HepG2 (cell line): ENCODE data around the gene INO80C. TPM values are rescaled to one million over a fixed set of nuclear protein-coding genes. Genes with fewer than 3 reads are reported as not detected.

Experiments used
- ATAC-seq: fragments of 200-7000 bp; cut with Tn5 transposase; 3 replicates; pipeline ENCODE4 v1.9.1; 2020; ENCODE audit warnings: mild to moderate bottlenecking, moderate library complexity
- BruUV-seq: library from RNA; stranded (reverse); fragments of 400-500 nt; replicated peaks from 2 replicates; lab custom pipeline; 2021; lab: Mats Ljungman, UMichigan
- CTCF ChIA-PET: fragments of 300-600 bp; formaldehyde crosslinking; extraction: SDS; loops from one replicate; lab custom pipeline; 2021; ENCODE audit warnings: low total read pairs, inconsistent platforms, low intra/inter-chr PET ratio; lab: Yijun Ruan, JAX
- POLR2A ChIA-PET: fragments of 350-600 bp; sonication (Branson Sonifier 250); formaldehyde crosslinking; loops from one replicate; lab custom pipeline; 2020; ENCODE audit warnings: antibody characterized with exemption, inconsistent platforms; lab: Yijun Ruan, JAX
- DNase-seq: peaks from one replicate; pipeline ENCODE4 v3.0.0-alpha.2; 2015; ENCODE audit warnings: low spot score
- FAIRE-seq: peaks from 3 replicates; lab custom pipeline; 2011; peaks lifted over from hg19 to GRCh38; lab: Jason Lieb, UNC
- H2AFZ ChIP-seq: one replicate; pipeline ENCODE4 v1.6.1; 2011; ENCODE audit warnings: low read length, inconsistent platforms
- H3K27ac ChIP-seq: fragments of 300-600 bp; 3 replicates; pipeline ENCODE4 v1.8.0; 2011; ENCODE audit warnings: mixed run types, mild to moderate bottlenecking, mixed read lengths, low read length, inconsistent platforms; ENCODE audit not compliant: insufficient read depth; ENCODE audit errors: extremely low read length
- H3K27me3 ChIP-seq, 2 experiments: fragments of 200-600 bp in 1 of 2; 2 replicates in 1 of 2; 3 replicates in 1 of 2; pipeline versions ENCODE4 v1.6.0 to v1.8.0; 2011; ENCODE audit warnings: low read length in 2 of 2, mild to moderate bottlenecking in 2 of 2, moderate library complexity in 2 of 2, inconsistent platforms in 1 of 2; ENCODE audit not compliant: insufficient read depth in 2 of 2, control insufficient read depth in 1 of 2
- H3K36me3 ChIP-seq, 2 experiments: fragments of 200-600 bp in 1 of 2; replicated peaks in 1 of 2; 2 replicates in 1 of 2; 3 replicates in 1 of 2; pipeline versions ENCODE4 v1.5.1 to v1.8.0; 2011; ENCODE audit warnings: low read length in 2 of 2, inconsistent platforms in 1 of 2; ENCODE audit not compliant: insufficient read depth in 2 of 2, control insufficient read depth in 1 of 2
- H3K4me1 ChIP-seq: 2 replicates; pipeline ENCODE4 v1.5.1; 2012; ENCODE audit warnings: low read length, inconsistent platforms; ENCODE audit not compliant: insufficient read depth
- H3K4me2 ChIP-seq: 2 replicates; pipeline ENCODE4 v1.6.0; 2011; ENCODE audit warnings: low read depth, low read length, inconsistent platforms
- H3K4me3 ChIP-seq, 3 experiments: fragments of 200-600 bp in 1 of 3; sonication (generic), shearing (Covaris generic) in 1 of 3; replicated peaks in 1 of 3; 2 replicates each; pipeline ENCODE4 v1.5.1; 2011 to 2016; ENCODE audit warnings: low read length in 3 of 3, inconsistent platforms in 2 of 3, low read depth in 2 of 3, mild to moderate bottlenecking in 2 of 3, control low read depth in 1 of 3, mixed read lengths in 1 of 3; ENCODE audit not compliant: insufficient read depth in 1 of 3
- H3K79me2 ChIP-seq: one replicate; pipeline ENCODE4 v1.6.1; 2011; ENCODE audit warnings: low read length, inconsistent platforms; ENCODE audit not compliant: insufficient read depth
- H3K9ac ChIP-seq: 2 replicates; pipeline ENCODE4 v1.6.0; 2011; ENCODE audit warnings: mild to moderate bottlenecking, low read depth, low read length, inconsistent platforms; ENCODE audit not compliant: insufficient read depth
- H3K9me3 ChIP-seq: 2 replicates; pipeline ENCODE4 v1.5.1; 2012; ENCODE audit warnings: mild to moderate bottlenecking, low read length
- H4K20me1 ChIP-seq: 2 replicates; pipeline ENCODE4 v1.6.0; 2011; ENCODE audit warnings: inconsistent platforms, mild to moderate bottlenecking, low read length, moderate library complexity; ENCODE audit not compliant: insufficient read depth
- GMEB1 ChIP-seq: sonication (generic); formaldehyde crosslinking; IDR thresholded peaks from 2 replicates; pipeline ENCODE4 v1.5.1; 2020; ENCODE audit warnings: missing genetic modification reagents, mild to moderate bottlenecking, borderline replicate concordance
- NFKB2 ChIP-seq: sonication (generic); formaldehyde crosslinking; IDR thresholded peaks from 2 replicates; pipeline ENCODE4 v1.4.0; 2020; ENCODE audit warnings: missing genetic modification reagents, borderline replicate concordance
- NR3C1 ChIP-seq: sonication (generic); formaldehyde crosslinking; IDR thresholded peaks from 2 replicates; pipeline ENCODE4 v1.4.0; 2020; ENCODE audit warnings: missing genetic modification reagents
- PAWR ChIP-seq: sonication (generic); formaldehyde crosslinking; IDR thresholded peaks from 2 replicates; pipeline ENCODE4 v1.4.0; 2020; ENCODE audit warnings: missing genetic modification reagents, mild to moderate bottlenecking, borderline replicate concordance
- POGZ ChIP-seq: sonication (generic); formaldehyde crosslinking; IDR thresholded peaks from 2 replicates; pipeline ENCODE4 v1.4.0; 2020; ENCODE audit warnings: mild to moderate bottlenecking, missing genetic modification reagents
- SIN3A ChIP-seq: IDR thresholded peaks from 2 replicates; pipeline ENCODE4 v1.6.1; 2011; ENCODE audit warnings: low read depth, mild to moderate bottlenecking, control low read depth, low read length, borderline replicate concordance
- SMC3 ChIP-seq: IDR thresholded peaks from 2 replicates; pipeline ENCODE4 v1.6.1; 2011; ENCODE audit warnings: low read length, improper control_type of control experiment
- ZNF138 ChIP-seq: sonication (generic); formaldehyde crosslinking; IDR thresholded peaks from 2 replicates; pipeline ENCODE4 v1.5.0; 2020; ENCODE audit warnings: mild to moderate bottlenecking, low read depth, missing genetic modification reagents
- ZNF333 ChIP-seq: sonication (generic); formaldehyde crosslinking; IDR thresholded peaks from 2 replicates; pipeline ENCODE4 v1.4.0; 2020; ENCODE audit warnings: mild to moderate bottlenecking, missing genetic modification reagents, borderline replicate concordance
- ZNF337 ChIP-seq: sonication (generic); formaldehyde crosslinking; IDR thresholded peaks from 2 replicates; pipeline ENCODE4 v1.5.1; 2020; ENCODE audit warnings: missing genetic modification reagents, low read depth, mild to moderate bottlenecking, borderline replicate concordance
- ZNF510 ChIP-seq: sonication (generic); formaldehyde crosslinking; IDR thresholded peaks from 2 replicates; pipeline ENCODE4 v1.4.0; 2020; ENCODE audit warnings: low read depth, mild to moderate bottlenecking, missing genetic modification reagents
- ZNF747 ChIP-seq: sonication (generic); formaldehyde crosslinking; IDR thresholded peaks from 2 replicates; pipeline ENCODE4 v1.8.1; 2023; ENCODE audit warnings: missing genetic modification reagents, mild to moderate bottlenecking, borderline replicate concordance
- WGBS: methylation state at CpG from one replicate; pipeline ENCODE4 v1.1.6; 2017; ENCODE audit warnings: low lambda C conversion rate; 5-methylcytosine and 5-hydroxymethylcytosine counted together
- in situ Hi-C: cut with HindIII; loops from 2 replicates; pipeline ENCODE4 v1.10.0; 2017; ENCODE audit warnings: low pct_unique_long_range_greater_than_20kb; ENCODE audit not compliant: extremely low pct_ligation_motif_present
- intact Hi-C: fragments of 100-400 bp; cut with micrococcal nuclease; formaldehyde crosslinking; loops from one replicate; pipeline ENCODE4 v1.10.0; 2022; ENCODE audit not compliant: unreplicated experiment
- polyA plus RNA-seq, 8 experiments: library from polyadenylated mRNA; depleted of rRNA in 3 of 8; stranded (reverse) in 7 of 8; unstranded in 1 of 8; fragments of >200 nt; fragmentation: Illumina TruSeq in 4 of 8; extraction: Trizol in 4 of 8; gene quantifications; 2 replicates each; pipeline versions ENCODE4 v1.2.1 to v1.2.3, GENCODE V29; 2011 to 2016; ENCODE audit warnings: low read depth in 4 of 8, missing spikeins in 1 of 8, mixed read lengths in 1 of 8; ENCODE audit not compliant: insufficient read depth in 1 of 8
- total RNA-seq, 5 experiments: library from RNA; depleted of rRNA; stranded (reverse); fragments of >200 nt; fragmentation: Illumina TruSeq; extraction: Trizol; gene quantifications; 2 replicates each; pipeline ENCODE4 v1.2.3, GENCODE V29; 2016; ENCODE audit warnings: low read depth in 1 of 5
- TF ChIP-seq, protein P1 (sequence below): sonication (generic); formaldehyde crosslinking; IDR thresholded peaks from 2 replicates; pipeline ENCODE4 v1.4.0; 2020; ENCODE audit warnings: missing genetic modification reagents, borderline replicate concordance
- TF ChIP-seq, protein P2 (sequence below): sonication (generic); formaldehyde crosslinking; IDR thresholded peaks from 2 replicates; pipeline ENCODE4 v1.9.0; 2022; ENCODE audit warnings: missing genetic modification reagents, mild to moderate bottlenecking, borderline replicate concordance

The INO80C gene
- total and polyA plus RNA-seq, 2 of the 13 experiments (the other 11 are each of a cell fraction or from before 2014, with no cell fraction given): 8.2 to 15.4 TPM

GRCh38 chr18:35524226-35524625 lies 26.5 kb upstream of the INO80C start:
- 73% methylated on average over 5 of the region's 5 CpGs for WGBS
- no peak overlapping the region for H3K4me2 ChIP-seq
- no peak for TF ChIP-seq NR3C1 (CRISPR knock-in tag)
- TF ChIP-seq NFKB2 (CRISPR knock-in tag): no peak
- no peak for TF ChIP-seq PAWR (CRISPR knock-in tag)
- TF ChIP-seq, protein P1, sequence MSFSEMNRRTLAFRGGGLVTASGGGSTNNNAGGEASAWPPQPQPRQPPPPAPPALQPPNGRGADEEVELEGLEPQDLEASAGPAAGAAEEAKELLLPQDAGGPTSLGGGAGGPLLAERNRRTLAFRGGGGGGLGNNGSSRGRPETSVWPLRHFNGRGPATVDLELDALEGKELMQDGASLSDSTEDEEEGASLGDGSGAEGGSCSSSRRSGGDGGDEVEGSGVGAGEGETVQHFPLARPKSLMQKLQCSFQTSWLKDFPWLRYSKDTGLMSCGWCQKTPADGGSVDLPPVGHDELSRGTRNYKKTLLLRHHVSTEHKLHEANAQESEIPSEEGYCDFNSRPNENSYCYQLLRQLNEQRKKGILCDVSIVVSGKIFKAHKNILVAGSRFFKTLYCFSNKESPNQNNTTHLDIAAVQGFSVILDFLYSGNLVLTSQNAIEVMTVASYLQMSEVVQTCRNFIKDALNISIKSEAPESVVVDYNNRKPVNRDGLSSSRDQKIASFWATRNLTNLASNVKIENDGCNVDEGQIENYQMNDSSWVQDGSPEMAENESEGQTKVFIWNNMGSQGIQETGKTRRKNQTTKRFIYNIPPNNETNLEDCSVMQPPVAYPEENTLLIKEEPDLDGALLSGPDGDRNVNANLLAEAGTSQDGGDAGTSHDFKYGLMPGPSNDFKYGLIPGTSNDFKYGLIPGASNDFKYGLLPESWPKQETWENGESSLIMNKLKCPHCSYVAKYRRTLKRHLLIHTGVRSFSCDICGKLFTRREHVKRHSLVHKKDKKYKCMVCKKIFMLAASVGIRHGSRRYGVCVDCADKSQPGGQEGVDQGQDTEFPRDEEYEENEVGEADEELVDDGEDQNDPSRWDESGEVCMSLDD (CRISPR knock-in tag): no peak
- no peak for TF ChIP-seq ZNF337
- TF ChIP-seq GMEB1 (CRISPR knock-in tag): no peak
- no peak for TF ChIP-seq ZNF333
- TF ChIP-seq SMC3: no peak
- no peak for TF ChIP-seq ZNF138 (CRISPR knock-in tag)
- no peak for TF ChIP-seq POGZ (CRISPR knock-in tag)
- no peak for TF ChIP-seq ZNF747 (CRISPR knock-in tag)
- no peak for TF ChIP-seq ZNF510
- TF ChIP-seq, protein P2, sequence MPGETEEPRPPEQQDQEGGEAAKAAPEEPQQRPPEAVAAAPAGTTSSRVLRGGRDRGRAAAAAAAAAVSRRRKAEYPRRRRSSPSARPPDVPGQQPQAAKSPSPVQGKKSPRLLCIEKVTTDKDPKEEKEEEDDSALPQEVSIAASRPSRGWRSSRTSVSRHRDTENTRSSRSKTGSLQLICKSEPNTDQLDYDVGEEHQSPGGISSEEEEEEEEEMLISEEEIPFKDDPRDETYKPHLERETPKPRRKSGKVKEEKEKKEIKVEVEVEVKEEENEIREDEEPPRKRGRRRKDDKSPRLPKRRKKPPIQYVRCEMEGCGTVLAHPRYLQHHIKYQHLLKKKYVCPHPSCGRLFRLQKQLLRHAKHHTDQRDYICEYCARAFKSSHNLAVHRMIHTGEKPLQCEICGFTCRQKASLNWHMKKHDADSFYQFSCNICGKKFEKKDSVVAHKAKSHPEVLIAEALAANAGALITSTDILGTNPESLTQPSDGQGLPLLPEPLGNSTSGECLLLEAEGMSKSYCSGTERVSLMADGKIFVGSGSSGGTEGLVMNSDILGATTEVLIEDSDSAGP (CRISPR knock-in tag): no peak
- no peak for TF ChIP-seq SIN3A
- no peak overlapping the region for H3K27ac ChIP-seq
- peaks cover 43% of the 10 kb centered on the region for H3K4me1 ChIP-seq
- no peaks in the 10 kb centered on the region for H3K79me2 ChIP-seq
- no peak overlapping the region for H3K4me3 ChIP-seq
- BruUV-seq: no TSS peak
- intact Hi-C loops: no loop called here
- no peaks in the 10 kb centered on the region for H4K20me1 ChIP-seq
- DNase-seq: no peak
- POLR2A ChIA-PET: no interaction called here
- H3K9me3 ChIP-seq: no peaks in the 10 kb centered on the region
- CTCF ChIA-PET: no interaction called here
- no peaks in the 10 kb centered on the region for H3K27me3 ChIP-seq
- H3K9ac ChIP-seq: no peak overlapping the region
- no peak for ATAC-seq
- H2AFZ ChIP-seq: no peak overlapping the region
- no peak for FAIRE-seq
- in situ Hi-C loops: no loop called here
- H3K36me3 ChIP-seq: no peaks in the 10 kb centered on the region
